BLaER1 treated with 17β-estradiol and CSF1 and Interleukin-3, amounts not matched to agents 10 nM and 100 nM (cell line): Measurements from ENCODE around the gene PILRB.
"Not testable (repeated sequence)": the region's sequence is repeated elsewhere in the genome, so short reads cannot be mapped to it uniquely, and the experiment has no call there.

Experiments used
- H3K27ac ChIP-seq, 11 experiments: shearing (Covaris generic); formaldehyde crosslinking; 2 replicates each; pipeline ENCODE4 v1.8.1; 2022
- H3K27me3 ChIP-seq, 11 experiments: shearing (Covaris generic); formaldehyde crosslinking; 2 replicates each; pipeline ENCODE4 v1.8.1; 2022
- H3K36me3 ChIP-seq, 11 experiments: shearing (Covaris generic); formaldehyde crosslinking; 2 replicates each; pipeline ENCODE4 v1.8.1; 2022
- H3K4me1 ChIP-seq, 10 experiments: shearing (Covaris generic); formaldehyde crosslinking; 2 replicates each; pipeline ENCODE4 v1.8.1; 2022
- H3K4me2 ChIP-seq, 11 experiments: shearing (Covaris generic); formaldehyde crosslinking; 2 replicates each; pipeline ENCODE4 v1.8.1; 2022
- H3K4me3 ChIP-seq, 10 experiments: shearing (Covaris generic); formaldehyde crosslinking; 2 replicates each; pipeline ENCODE4 v1.8.1; 2022
- H3K9ac ChIP-seq, 11 experiments: shearing (Covaris generic); formaldehyde crosslinking; 2 replicates each; pipeline ENCODE4 v1.8.1; 2022
- H3K9me3 ChIP-seq, 11 experiments: shearing (Covaris generic); formaldehyde crosslinking; replicated peaks in 1 of 11; 2 replicates each; pipeline ENCODE4 v1.8.1; 2022
- H4K20me1 ChIP-seq, 11 experiments: shearing (Covaris generic); formaldehyde crosslinking; 2 replicates each; pipeline ENCODE4 v1.8.1; 2022
- Cebpa-rat ChIP-seq, 11 experiments: shearing (Covaris generic); IDR thresholded peaks; 2 replicates each; pipeline ENCODE4 v1.8.1; 2022

Gene PILRB

GRCh38 chr7:100378114-100378755, 20.3 kb downstream of the PILRB start:
- TF ChIP-seq Cebpa-rat (IDR thresholded peaks at IDR 0.05): peak in 8 of 11 experiments; percentile 27 to 81 (median 57); a peak in 10 of 22 replicates
- no peaks in the 10 kb centered on the region for H4K20me1 ChIP-seq
- peak overlapping the region in 6 of 11 experiments; percentile 27 to 99 (median 72); a peak in 11 of 22 replicates for H3K4me2 ChIP-seq
- peaks cover 0 to 7% (median 0%) of the 10 kb centered on the region in 11 experiments; a peak in 4 of 22 replicates for H3K9me3 ChIP-seq
- H3K4me1 ChIP-seq: peaks cover 27 to 98% (median 64%) of the 10 kb centered on the region in 10 experiments
- peak overlapping the region in 2 of 10 experiments; percentile 72; a peak in 4 of 20 replicates for H3K4me3 ChIP-seq
- no peaks in the 10 kb centered on the region for H3K27me3 ChIP-seq
- H3K27ac ChIP-seq: peak overlapping the region in 2 of 11 experiments; percentile 32 to 44; a peak in 3 of 22 replicates
- peaks cover 0 to 66% (median 0%) of the 10 kb centered on the region in 11 experiments; a peak in 5 of 22 replicates for H3K36me3 ChIP-seq
- H3K9ac ChIP-seq: peak overlapping the region in 2 of 11 experiments; percentile 74 to 84; a peak in 5 of 22 replicates

GRCh38 chr7:100380196-100380595, 22.3 kb downstream of the PILRB start:
- Histone ChIP-seq H3K27ac (peak overlapping the region in 9 of 11 experiments; percentile 38 to 96 (median 81); a peak in 17 of 22 replicates), H4K20me1 (peaks cover 0 to 4% (median 0%) of the 10 kb centered on the region in 11 experiments; a peak in 1 of 22 replicates), H3K9me3 (peaks cover 0 to 7% (median 0%) of the 10 kb centered on the region in 11 experiments; a peak in 4 of 22 replicates), H3K36me3 (peaks cover 0 to 62% (median 0%) of the 10 kb centered on the region in 11 experiments; a peak in 5 of 22 replicates), H3K27me3 (no peaks in the 10 kb centered on the region), H3K4me2 (peak overlapping the region; percentile 3 to 99 (median 55); a peak in 20 of 22 replicates), H3K4me3 (peak overlapping the region in 1 of 10 experiments; percentile 72; a peak in 2 of 20 replicates), H3K4me1 (peaks cover 32 to 100% (median 66%) of the 10 kb centered on the region in 10 experiments), H3K9ac (peak overlapping the region in 8 of 11 experiments; percentile 16 to 84 (median 70); a peak in 13 of 22 replicates)
- TF ChIP-seq Cebpa-rat (IDR thresholded peaks at IDR 0.05): no peak

GRCh38 chr7:100381531-100382233, 23.8 kb downstream of the PILRB start:
- not testable (repeated sequence) for H3K4me3 ChIP-seq, H3K9me3 ChIP-seq, H3K27me3 ChIP-seq, H3K9ac ChIP-seq
- Histone ChIP-seq H3K4me1 (peaks cover 44 to 100% (median 73%) of the 10 kb centered on the region in 10 experiments), H3K4me2 (peak overlapping the region in 3 of 11 experiments; percentile 96 to 99 (median 97); a peak in 5 of 22 replicates), H4K20me1 (peaks cover 0 to 12% (median 0%) of the 10 kb centered on the region in 11 experiments; a peak in 2 of 22 replicates), H3K36me3 (peaks cover 0 to 49% (median 0%) of the 10 kb centered on the region in 11 experiments; a peak in 5 of 22 replicates), H3K27ac (peak overlapping the region in 4 of 11 experiments; percentile 85 to 96 (median 88); a peak in 6 of 22 replicates)

- Histone ChIP-seq H4K20me1 (peaks cover 0 to 19% (median 0%) of the 10 kb centered on the region in 11 experiments; a peak in 2 of 22 replicates), H3K4me2 (peak overlapping the region in 6 of 11 experiments; percentile 12 to 99 (median 73); a peak in 9 of 22 replicates), H3K27ac (peak overlapping the region in 6 of 11 experiments; percentile 38 to 57 (median 50); a peak in 10 of 22 replicates), H3K9ac (peak overlapping the region in 2 of 11 experiments; percentile 13 to 51; a peak in 1 of 22 replicates), H3K4me1 (peaks cover 44 to 100% (median 77%) of the 10 kb centered on the region in 10 experiments), H3K36me3 (peaks cover 0 to 42% (median 0%) of the 10 kb centered on the region in 11 experiments; a peak in 5 of 22 replicates)
- H3K9me3 ChIP-seq, H3K27me3 ChIP-seq, H3K4me3 ChIP-seq: not testable (repeated sequence)
Observed at GRCh38 chr7:100382234-100382853, 24.4 kb downstream of the PILRB start.

- H3K9me3 ChIP-seq: peaks cover 0 to 7% (median 0%) of the 10 kb centered on the region in 11 experiments; a peak in 4 of 22 replicates
- no peaks in the 10 kb centered on the region for H3K27me3 ChIP-seq
- H3K27ac ChIP-seq: peak overlapping the region; percentile 47 to 75 (median 59); a peak in 20 of 22 replicates
- TF ChIP-seq Cebpa-rat (IDR thresholded peaks at IDR 0.05): no peak
- H3K4me3 ChIP-seq: no peak overlapping the region; a peak in 2 of 20 replicates
- peak overlapping the region; percentile 37 to 99 (median 67) for H3K4me2 ChIP-seq
- H3K4me1 ChIP-seq: peaks cover 49 to 99% (median 66%) of the 10 kb centered on the region in 10 experiments
- H3K9ac ChIP-seq: peak overlapping the region in 8 of 11 experiments; percentile 12 to 63 (median 50); a peak in 10 of 22 replicates
- H3K36me3 ChIP-seq: peaks cover 0 to 37% (median 0%) of the 10 kb centered on the region in 11 experiments; a peak in 5 of 22 replicates
- peaks cover 0 to 42% (median 0%) of the 10 kb centered on the region in 11 experiments; a peak in 2 of 22 replicates for H4K20me1 ChIP-seq
Observed at GRCh38 chr7:100384628-100385294, 26.8 kb downstream of the PILRB start.

GRCh38 chr7:100386940-100387339, 29.0 kb downstream of the PILRB start:
- H3K9ac ChIP-seq: peak overlapping the region in 1 of 11 experiments; percentile 22; a peak in 2 of 22 replicates
- peaks cover 0 to 7% (median 0%) of the 10 kb centered on the region in 11 experiments; a peak in 3 of 22 replicates for H3K9me3 ChIP-seq
- peaks cover 0 to 55% (median 0%) of the 10 kb centered on the region in 11 experiments; a peak in 5 of 22 replicates for H3K36me3 ChIP-seq
- peak overlapping the region in 6 of 11 experiments; percentile 9 to 99 (median 72); a peak in 6 of 22 replicates for H3K4me2 ChIP-seq
- H3K4me1 ChIP-seq: peaks cover 54 to 100% (median 64%) of the 10 kb centered on the region in 10 experiments
- no peak overlapping the region for H3K4me3 ChIP-seq
- H4K20me1 ChIP-seq: peaks cover 0 to 61% (median 0%) of the 10 kb centered on the region in 11 experiments; a peak in 2 of 22 replicates
- TF ChIP-seq Cebpa-rat (IDR thresholded peaks at IDR 0.05): no peak
- H3K27ac ChIP-seq: no peak overlapping the region
- no peaks in the 10 kb centered on the region for H3K27me3 ChIP-seq

- Histone ChIP-seq H3K27ac (no peak overlapping the region), H3K4me3 (no peak overlapping the region), H3K27me3 (no peaks in the 10 kb centered on the region), H4K20me1 (peaks cover 0 to 67% (median 0%) of the 10 kb centered on the region in 11 experiments; a peak in 2 of 22 replicates), H3K4me2 (peak overlapping the region in 3 of 11 experiments; percentile 25 to 99 (median 97); a peak in 5 of 22 replicates), H3K36me3 (peaks cover 0 to 52% (median 0%) of the 10 kb centered on the region in 11 experiments; a peak in 5 of 22 replicates), H3K9ac (peak overlapping the region in 1 of 11 experiments; percentile 22; a peak in 1 of 22 replicates), H3K4me1 (peaks cover 61 to 100% (median 67%) of the 10 kb centered on the region in 10 experiments), H3K9me3 (no peaks in the 10 kb centered on the region)
- no peak for TF ChIP-seq Cebpa-rat (IDR thresholded peaks at IDR 0.05)
Observed at GRCh38 chr7:100387695-100388094, 29.8 kb downstream of the PILRB start.
